Thyroid gland (tissue), 4 donors: ENCODE results near the gene MCL1.

Source experiments
- CTCF ChIP-seq, 6 experiments: fragments of 200-600 bp in 3 of 6; fragments of 450-650 bp in 3 of 6; sonication (generic) in 3 of 6; IDR thresholded peaks; one replicate each; pipeline ENCODE4 v1.5.1; 2016 to 2019; ENCODE audit warnings: antibody characterized with exemption in 6 of 6, mild to moderate bottlenecking in 2 of 6, inconsistent platforms in 1 of 6, moderate library complexity in 1 of 6
- POLR2A ChIP-seq, 2 donors: fragments of 450-650 bp; IDR thresholded peaks; one replicate each; pipeline ENCODE4 v1.6.1; 2017; ENCODE audit warnings: antibody characterized with exemption in 2 of 2, mild to moderate bottlenecking in 2 of 2, moderate library complexity in 1 of 2

- peak in 1 of 6 experiments; percentile 3 for TF ChIP-seq CTCF (IDR thresholded peaks at IDR 0.05)
- peak; percentile 95 to 97 for TF ChIP-seq POLR2A (IDR thresholded peaks at IDR 0.05)
These were observed at the start of gene MCL1 for GRCh38 chr1:150579110-150579944.
